SU-DHL-6 (cell line): ENCODE results near the gene ARSK.

Source experiments
- CTCF ChIP-seq: fragments of 200-600 bp; sonication (generic); IDR thresholded peaks from one replicate; pipeline ENCODE4 v1.5.1; 2017; ENCODE audit warnings: antibody characterized with exemption, mild to moderate bottlenecking, low read length, moderate library complexity; ENCODE audit not compliant: insufficient read depth, poor library complexity, severe bottlenecking
- EZH2phosphoT487 ChIP-seq: fragments of 200-600 bp; sonication (generic), shearing (Covaris generic); conservative IDR thresholded peaks from 2 replicates; pipeline ENCODE4 v1.6.1; 2018; ENCODE audit warnings: mild to moderate bottlenecking, antibody characterized with exemption, low read length, moderate library complexity, mixed read lengths

GRCh38 chr5:95519681-95520080 lies 35.2 kb upstream of the ARSK start:
- TF ChIP-seq CTCF (no peak), EZH2phosphoT487 (no peak)
